Heart right ventricle (tissue), 16 donors: ENCODE results near the gene OR2C1. TPM values are rescaled to one million over a fixed set of nuclear protein-coding genes. Genes with fewer than 3 reads are reported as not detected.

ENCODE experiments used
- ATAC-seq, 8 donors: fragments of 200-7000 bp; cut with Tn5 transposase; one replicate each; pipeline ENCODE4 v1.9.1; 2020; ENCODE audit warnings: mild to moderate bottlenecking in 8 of 8, moderate library complexity in 8 of 8, moderate number of reproducible peaks in 1 of 8
- DNase-seq, 2 donors: peaks; one replicate each; pipeline ENCODE4 v3.0.0-alpha.2; 2020
- H3K27ac ChIP-seq, 10 donors: fragments of 200-600 bp; sonication (generic) in 2 of 10; one replicate each; pipeline versions ENCODE4 v1.5.0 to v1.8.0; 2020 to 2022; ENCODE audit warnings: mild to moderate bottlenecking in 3 of 10
- H3K27me3 ChIP-seq, 7 donors: fragments of 200-600 bp; one replicate each; pipeline ENCODE4 v1.8.0; 2021 to 2022; ENCODE audit warnings: mild to moderate bottlenecking in 2 of 7
- H3K36me3 ChIP-seq, 9 donors: fragments of 200-600 bp; sonication (generic) in 1 of 9; one replicate each; pipeline versions ENCODE4 v1.5.0 to v1.8.0; 2020 to 2022; ENCODE audit warnings: mild to moderate bottlenecking in 2 of 9
- H3K4me1 ChIP-seq, 9 donors: fragments of 200-600 bp; sonication (generic) in 1 of 9; one replicate each; pipeline versions ENCODE4 v1.5.0 to v1.8.0; 2020 to 2022; ENCODE audit warnings: mild to moderate bottlenecking in 4 of 9
- H3K4me3 ChIP-seq, 10 donors: fragments of 200-600 bp; sonication (generic) in 2 of 10; one replicate each; pipeline versions ENCODE4 v1.5.0 to v1.8.0; 2020 to 2022; ENCODE audit warnings: mild to moderate bottlenecking in 7 of 10, moderate library complexity in 2 of 10
- H3K9me3 ChIP-seq, 11 donors: fragments of 200-600 bp in 10 of 11; sonication (generic) in 2 of 11; one replicate each; pipeline versions ENCODE4 v1.5.0 to v1.8.0; 2013 to 2022; ENCODE audit warnings: mild to moderate bottlenecking in 2 of 11, control low read depth in 1 of 11, moderate library complexity in 1 of 11
- WGBS, 2 donors: extraction: QIAGEN DNeasy Blood & Tissue Kit; methylation state at CpG; one replicate each; pipeline ENCODE4 v1.1.7; 2013; ENCODE audit warnings: inconsistent platforms in 1 of 2; 5-methylcytosine and 5-hydroxymethylcytosine counted together
- intact Hi-C, 10 donors: fragments of 100-400 bp; cut with DNase I; formaldehyde crosslinking; loops; one replicate each; pipeline versions ENCODE4 v1.11.1 to v1.14.2; 2022
- long read RNA-seq, 3 donors: library from polyadenylated mRNA; unstranded; transcript quantifications; one replicate each; pipeline ENCODE4 v2.0.0, GENCODE V29; 2020 to 2021
- polyA plus RNA-seq, 2 donors: library from polyadenylated mRNA; stranded (reverse); fragments of 200-250 nt; gene quantifications; one replicate each; pipeline ENCODE4 v1.2.3, GENCODE V29; 2013
- total RNA-seq, 10 donors: library from RNA; stranded (reverse); fragmentation: NEBNext Ultra II Directional in 3 of 10; extraction: Animal tissue kit (Norgen Biotek cat#: 25700) in 3 of 10; gene quantifications; one replicate each; pipeline versions ENCODE4 v1.2.1 to v1.2.4, GENCODE V29; 2021 to 2023
- TF ChIP-seq, protein P1 (sequence below), 9 donors: fragments of 200-600 bp; sonication (generic) in 2 of 9; IDR thresholded peaks; one replicate each; pipeline versions ENCODE4 v1.5.0 to v1.8.0; 2021 to 2022; ENCODE audit warnings: antibody characterized with exemption in 9 of 9, mild to moderate bottlenecking in 5 of 9, moderate library complexity in 1 of 9
- donor health status: Arrhythmogenic right ventricular cardiomyopathy.
- donor health status: ischemic (EF 13 %, LVEDD 7.1; RV severe dilation, severe dysfunction).
- donor health status: healthy with polysubstance abuse.
- donor health status: DM: no; HTN: yes; CAD: no.
- donor health status: DM: no; HTN: no; CAD: no.
- donor health status: ischemic (EF 25% LVEDD 6.9; RV normal size, moderate dysfunction).
- donor health status: ischemic (EF 25% LVEDD 5.7; RV mildly dilated, moderate dysfunction).
- donor health status: healthy.
- donor health status: DM: yes; HTN: yes; CAD: no.
- donor health status: Ischemic cardiomyopathy.
- donor health status: ischemic (EF 35%, LVEDD 5.7; RV mildly dilated, moderate dysfunction).
- donor health status: nonischemic (EF 11% LVEDD 7.7; RV severe dilation, severe dysfunction).
- donor health status: DM: yes; HTN: yes; CAD: no.
- donor health status: PGD.
- donor health status: ischemic (EF 29% LVEDD 5.4; RV normal size, mild dysfunction).
- donor health status: nonischemic (EF 23%, LVEDD 6.1; RV moderate dilation, normal function).

The OR2C1 gene
- total RNA-seq (under 1 TPM in 2 of 10 donors, not detected in 8; 0.15 to 0.22 TPM), polyA plus RNA-seq (under 1 TPM in 1 of 2 donors, not detected in 1; 0.01 TPM)
- long read RNA-seq, donor 1: 0 reads
- long read RNA-seq, donor 2: 0 reads
- long read RNA-seq, donor 3: 0 reads

- DNase-seq (no peak), ATAC-seq (no peak)
- H3K9me3 ChIP-seq: peaks cover 0 to 9% (median 0%) of the 10 kb centered on the region in 11 donors
- TF ChIP-seq, protein P1, sequence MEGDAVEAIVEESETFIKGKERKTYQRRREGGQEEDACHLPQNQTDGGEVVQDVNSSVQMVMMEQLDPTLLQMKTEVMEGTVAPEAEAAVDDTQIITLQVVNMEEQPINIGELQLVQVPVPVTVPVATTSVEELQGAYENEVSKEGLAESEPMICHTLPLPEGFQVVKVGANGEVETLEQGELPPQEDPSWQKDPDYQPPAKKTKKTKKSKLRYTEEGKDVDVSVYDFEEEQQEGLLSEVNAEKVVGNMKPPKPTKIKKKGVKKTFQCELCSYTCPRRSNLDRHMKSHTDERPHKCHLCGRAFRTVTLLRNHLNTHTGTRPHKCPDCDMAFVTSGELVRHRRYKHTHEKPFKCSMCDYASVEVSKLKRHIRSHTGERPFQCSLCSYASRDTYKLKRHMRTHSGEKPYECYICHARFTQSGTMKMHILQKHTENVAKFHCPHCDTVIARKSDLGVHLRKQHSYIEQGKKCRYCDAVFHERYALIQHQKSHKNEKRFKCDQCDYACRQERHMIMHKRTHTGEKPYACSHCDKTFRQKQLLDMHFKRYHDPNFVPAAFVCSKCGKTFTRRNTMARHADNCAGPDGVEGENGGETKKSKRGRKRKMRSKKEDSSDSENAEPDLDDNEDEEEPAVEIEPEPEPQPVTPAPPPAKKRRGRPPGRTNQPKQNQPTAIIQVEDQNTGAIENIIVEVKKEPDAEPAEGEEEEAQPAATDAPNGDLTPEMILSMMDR (IDR thresholded peaks at IDR 0.05): no peak
- intact Hi-C loops: no loop called here
- H3K27ac ChIP-seq: no peak within 1 kb of the TSS
- H3K36me3 ChIP-seq: no peaks in the 10 kb centered on the region
- 65 to 74% methylated on average over 3 of the region's 3 CpGs for whole genome bisulfite sequencing, 2 donors
- no peak within 1 kb of the TSS for H3K4me3 ChIP-seq
- no peaks in the 10 kb centered on the region for H3K4me1 ChIP-seq
- no peaks in the 10 kb centered on the region for H3K27me3 ChIP-seq
These were observed at the start of gene OR2C1 for GRCh38 chr16:3355589-3355988. Gene OR2C1 (plus strand): TSS chr16:3355889. CDS start chr16:3355941, 52 bp downstream.

DNA sequence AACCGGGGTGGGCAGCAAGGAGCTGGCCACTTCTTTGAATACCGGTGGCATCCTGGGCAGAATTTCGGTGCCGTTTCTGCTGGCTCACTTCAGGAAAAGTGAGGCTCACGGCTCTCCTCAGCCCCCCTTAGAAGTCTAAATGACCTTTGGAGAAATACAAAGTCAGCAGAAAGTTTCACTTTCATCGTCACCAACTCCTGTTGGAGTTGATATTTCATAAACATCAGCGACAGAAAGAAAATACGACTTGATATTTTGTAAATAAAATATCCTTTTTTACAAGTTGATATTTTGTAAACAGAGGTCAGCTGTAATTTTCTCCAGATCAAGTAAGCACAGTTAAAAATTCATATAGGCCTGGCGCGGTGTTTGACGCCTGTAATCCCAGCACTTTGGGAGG is 49.6 kb upstream of the OR2C1 start:
- peak overlapping the region; percentile 49 to 89 (median 69) for H3K4me3 ChIP-seq
- H3K36me3 ChIP-seq: peaks cover 0 to 72% (median 35%) of the 10 kb centered on the region in 9 donors
- ATAC-seq (no peak), DNase-seq (no peak)
- peaks cover 0 to 91% (median 29%) of the 10 kb centered on the region in 11 donors for H3K9me3 ChIP-seq
- H3K27me3 ChIP-seq: no peaks in the 10 kb centered on the region
- TF ChIP-seq, protein P1 (IDR thresholded peaks at IDR 0.05): no peak
- intact Hi-C loops: loop anchor here in 5 of 10 donors (5.0 to 10.0 kb wide), 5 partner anchors 44 to 199 kb away; partner anchors contain the start of genes ZNF174 (in 3 of the 5), ZSCAN32 (in 3 of the 5) and CLUAP1 (in 2 of the 5)
- peak overlapping the region; percentile 82 to 98 (median 93) for H3K27ac ChIP-seq
- peaks cover 0 to 27% (median 17%) of the 10 kb centered on the region in 9 donors for H3K4me1 ChIP-seq
- 56 to 58% methylated on average over 11 of the region's 11 CpGs for WGBS, 2 donors

- ATAC-seq (peak in 1 of 8 donors; percentile 4), DNase-seq (no peak)
- 97% methylated on average over 4 of the region's 4 CpGs for WGBS, 2 donors
- H3K9me3 ChIP-seq: peaks cover 0 to 100% (median 62%) of the 10 kb centered on the region in 11 donors
- no peak overlapping the region for H3K27ac ChIP-seq
- TF ChIP-seq, protein P1 (IDR thresholded peaks at IDR 0.05): no peak
- peaks cover 4 to 95% (median 59%) of the 10 kb centered on the region in 9 donors for H3K36me3 ChIP-seq
- no peaks in the 10 kb centered on the region for H3K27me3 ChIP-seq
- no peak overlapping the region for H3K4me3 ChIP-seq
- intact Hi-C loops: loop anchor here in 4 of 10 donors (10.0 kb wide), 4 partner anchors 63 to 123 kb away; partner anchors contain the start of genes ZNF174 (in 1 of the 4) and ZSCAN32 (in 1 of the 4)
- peaks cover 0 to 10% (median 6%) of the 10 kb centered on the region in 9 donors for H3K4me1 ChIP-seq
These were observed 44.2 kb upstream of the OR2C1 start for GRCh38 chr16:3311496-3311895.

- Histone ChIP-seq H3K36me3 (peaks cover 12 to 79% (median 52%) of the 10 kb centered on the region in 9 donors), H3K27me3 (no peaks in the 10 kb centered on the region)
- 95 to 100% methylated on average over 3 of the region's 3 CpGs for WGBS, 2 donors
These were observed 38.2 kb upstream of the OR2C1 start for GRCh38 chr16:3317315-3317999.

More at GRCh38 chr16:3317315-3317999, 38.2 kb upstream of the OR2C1 start:
- intact Hi-C loops: loop anchor here in 5 of 10 donors (5.0 to 10.0 kb wide), 5 partner anchors 57 to 117 kb away; partner anchors contain the start of genes ZNF174 (in 1 of the 5) and ZSCAN32 (in 1 of the 5)
- Histone ChIP-seq H3K9me3 (peaks cover 5 to 100% (median 98%) of the 10 kb centered on the region in 11 donors), H3K4me3 (no peak overlapping the region), H3K27ac (no peak overlapping the region), H3K4me1 (no peaks in the 10 kb centered on the region)
- TF ChIP-seq, protein P1 (IDR thresholded peaks at IDR 0.05): no peak
- DNase-seq (no peak), ATAC-seq (no peak)
